Activated CD8-positive, alpha-beta memory T cell treated with anti-CD3 and anti-CD28 coated beads, Interleukin-2, amount 50 U/mL, for 24 hours (primary cell): ENCODE data around the gene CDHR5.

ENCODE experiments used
- DNase-seq: peaks from one replicate; pipeline ENCODE4 v3.0.0-alpha.2; 2020; ENCODE audit errors: extremely low read depth

Gene CDHR5

GRCh38 chr11:567011-567628 lies 57.6 kb downstream of the CDHR5 start:
- DNase-seq: no peak
